GM12872 (cell line): Measurements from ENCODE around the gene ACTRT2.

Experiments
- TF ChIP-seq, protein P1 (sequence below): IDR thresholded peaks from 3 replicates; pipeline ENCODE4 v1.5.1; 2011; ENCODE audit warnings: low read depth, mild to moderate bottlenecking, low read length, moderate library complexity; ENCODE audit not compliant: insufficient read depth

Gene ACTRT2

GRCh38 chr1:3022976-3023375 is 1.7 kb downstream of the ACTRT2 start:
- TF ChIP-seq, protein P1, sequence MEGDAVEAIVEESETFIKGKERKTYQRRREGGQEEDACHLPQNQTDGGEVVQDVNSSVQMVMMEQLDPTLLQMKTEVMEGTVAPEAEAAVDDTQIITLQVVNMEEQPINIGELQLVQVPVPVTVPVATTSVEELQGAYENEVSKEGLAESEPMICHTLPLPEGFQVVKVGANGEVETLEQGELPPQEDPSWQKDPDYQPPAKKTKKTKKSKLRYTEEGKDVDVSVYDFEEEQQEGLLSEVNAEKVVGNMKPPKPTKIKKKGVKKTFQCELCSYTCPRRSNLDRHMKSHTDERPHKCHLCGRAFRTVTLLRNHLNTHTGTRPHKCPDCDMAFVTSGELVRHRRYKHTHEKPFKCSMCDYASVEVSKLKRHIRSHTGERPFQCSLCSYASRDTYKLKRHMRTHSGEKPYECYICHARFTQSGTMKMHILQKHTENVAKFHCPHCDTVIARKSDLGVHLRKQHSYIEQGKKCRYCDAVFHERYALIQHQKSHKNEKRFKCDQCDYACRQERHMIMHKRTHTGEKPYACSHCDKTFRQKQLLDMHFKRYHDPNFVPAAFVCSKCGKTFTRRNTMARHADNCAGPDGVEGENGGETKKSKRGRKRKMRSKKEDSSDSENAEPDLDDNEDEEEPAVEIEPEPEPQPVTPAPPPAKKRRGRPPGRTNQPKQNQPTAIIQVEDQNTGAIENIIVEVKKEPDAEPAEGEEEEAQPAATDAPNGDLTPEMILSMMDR = no peak

DNA sequence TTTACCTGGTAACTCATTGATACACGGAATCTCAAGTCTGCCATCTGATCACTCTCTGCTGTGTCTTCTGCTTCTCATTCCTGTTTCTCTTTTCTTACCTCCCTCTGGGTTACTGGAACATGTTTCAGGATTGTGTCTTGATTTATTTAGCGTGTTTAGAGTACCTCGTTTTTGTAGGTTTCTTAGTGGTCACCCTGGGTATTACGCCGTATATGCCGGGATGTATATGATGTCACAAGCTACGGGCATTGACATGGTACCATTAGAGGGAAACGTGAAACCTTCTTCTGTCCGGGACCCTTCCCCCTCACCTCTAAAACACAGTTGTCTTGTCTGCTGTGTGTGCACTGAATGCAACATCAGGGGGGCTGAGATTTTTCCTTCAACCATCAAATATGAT is 2.8 kb downstream of the ACTRT2 start:
- TF ChIP-seq, protein P1 = no peak

DNA sequence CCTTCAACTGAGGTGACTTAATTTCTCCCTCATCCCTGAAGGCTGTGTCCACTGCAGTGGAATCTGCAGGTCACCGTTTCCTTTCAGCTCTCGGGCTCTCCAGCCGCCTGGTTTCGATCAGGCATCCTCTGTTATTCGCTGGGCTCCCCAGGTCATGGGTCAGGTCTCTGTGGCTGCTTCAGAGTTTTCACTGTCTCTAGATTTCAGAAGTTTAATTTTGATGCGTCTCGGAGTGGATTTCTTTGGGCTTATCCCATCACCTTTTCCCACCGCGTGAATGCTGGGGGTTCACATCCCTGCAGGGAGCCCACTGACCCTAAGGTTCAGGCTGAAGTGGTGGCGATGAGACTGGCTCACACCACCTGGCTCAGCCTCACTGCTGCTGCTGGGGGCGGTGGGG is 3.3 kb downstream of the ACTRT2 start:
- TF ChIP-seq, protein P1 = no peak

DNA sequence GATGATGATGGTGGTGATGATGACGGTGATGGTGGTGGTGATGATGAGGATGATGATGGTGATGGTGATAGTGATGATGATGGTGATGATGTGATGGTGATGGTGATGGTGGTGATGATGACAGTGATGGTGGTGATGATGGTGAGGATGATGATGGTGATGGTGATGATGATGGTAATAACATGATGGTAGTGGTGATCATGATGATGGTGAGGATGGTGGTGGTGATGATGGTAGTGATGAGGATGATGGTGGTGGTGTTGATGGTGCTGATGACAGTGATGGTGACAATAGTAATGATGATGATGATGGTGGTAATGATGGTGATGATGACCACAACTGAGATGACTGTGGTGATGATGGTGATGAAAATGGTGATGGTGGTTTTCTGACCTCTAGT is 4.9 kb downstream of the ACTRT2 start:
- TF ChIP-seq, protein P1 = no peak

- TF ChIP-seq, protein P1 = no peak
Observed at GRCh38 chr1:3026581-3027391, 5.5 kb downstream of the ACTRT2 start.

DNA sequence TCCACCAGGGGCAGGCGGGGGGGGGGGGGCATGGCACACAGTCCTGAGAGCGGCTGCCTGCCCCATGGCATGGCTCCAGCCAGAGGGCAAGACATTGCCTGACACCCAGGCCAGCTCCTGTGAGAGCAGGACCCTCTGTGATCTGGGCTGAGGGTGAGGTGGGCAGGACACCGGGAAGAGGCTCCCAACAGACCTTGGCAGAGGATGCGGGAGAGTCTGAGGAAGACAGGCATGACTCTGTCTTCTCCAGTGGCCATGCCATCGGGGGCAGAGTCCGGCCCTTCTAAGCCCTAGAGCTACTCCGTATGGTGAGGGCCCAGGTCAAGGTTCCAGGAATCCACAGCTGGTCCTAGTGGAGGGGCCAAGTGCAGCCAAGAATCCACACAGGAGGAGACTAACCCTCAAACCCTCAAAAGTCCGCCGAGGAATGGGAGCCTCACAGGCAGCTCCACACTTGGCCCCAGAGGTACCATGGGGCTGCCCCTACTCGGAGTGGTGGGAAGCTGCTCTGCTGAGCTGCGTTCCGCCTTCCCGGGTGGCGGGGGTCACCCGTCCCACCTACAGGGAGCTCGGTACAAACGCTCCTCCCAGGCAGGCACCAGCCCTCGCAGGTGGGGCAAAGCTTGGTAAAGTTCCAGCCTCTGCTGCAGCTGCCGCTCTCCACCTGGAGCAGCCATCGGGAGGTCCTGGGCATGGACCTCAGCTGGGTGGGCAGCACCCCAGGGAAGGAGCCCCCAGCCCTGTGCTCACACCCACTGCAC is 6.5 kb downstream of the ACTRT2 start:
- TF ChIP-seq, protein P1 = no peak

- TF ChIP-seq, protein P1 = no peak
Observed at GRCh38 chr1:3028531-3029282, 7.4 kb downstream of the ACTRT2 start.
